Ishikawa (cell line): Measurements from ENCODE around the gene CDK1.

ENCODE experiments used
- CEBPB ChIP-seq: IDR thresholded peaks from 2 replicates; pipeline ENCODE4 v1.6.1; 2012
- CREB1 ChIP-seq: IDR thresholded peaks from 2 replicates; pipeline ENCODE4 v1.6.1; 2012; ENCODE audit warnings: low read depth
- EGR1 ChIP-seq: IDR thresholded peaks from 2 replicates; pipeline ENCODE4 v1.6.1; 2012
- EP300 ChIP-seq: IDR thresholded peaks from 2 replicates; pipeline ENCODE4 v1.6.1; 2012; ENCODE audit warnings: borderline replicate concordance
- FOXM1 ChIP-seq: IDR thresholded peaks from 2 replicates; pipeline ENCODE4 v1.6.1; 2012; ENCODE audit warnings: low read depth, borderline replicate concordance
- NFIC ChIP-seq: IDR thresholded peaks from 2 replicates; pipeline ENCODE4 v1.6.1; 2012
- RAD21 ChIP-seq: IDR thresholded peaks from 2 replicates; pipeline ENCODE4 v1.6.1; 2012; ENCODE audit warnings: low read depth
- TAF1 ChIP-seq: IDR thresholded peaks from 2 replicates; pipeline ENCODE4 v1.6.1; 2012; ENCODE audit warnings: low read depth, mild to moderate bottlenecking
- TCF12 ChIP-seq: IDR thresholded peaks from 2 replicates; pipeline ENCODE4 v1.6.1; 2012; ENCODE audit warnings: low read depth
- TEAD4 ChIP-seq: IDR thresholded peaks from 2 replicates; pipeline ENCODE4 v1.6.1; 2012
- YY1 ChIP-seq: IDR thresholded peaks from 2 replicates; pipeline ENCODE4 v1.6.1; 2012; ENCODE audit warnings: low read depth
- ZBTB7A ChIP-seq: IDR thresholded peaks from 2 replicates; pipeline ENCODE4 v1.6.1; 2012; ENCODE audit warnings: low read depth
- TF ChIP-seq, protein P1 (sequence below): IDR thresholded peaks from 2 replicates; pipeline ENCODE4 v1.6.1; 2012
- TF ChIP-seq, protein P2 (sequence below): IDR thresholded peaks from 2 replicates; pipeline ENCODE4 v1.6.1; 2012
- TF ChIP-seq, protein P3 (sequence below): IDR thresholded peaks from 2 replicates; pipeline ENCODE4 v1.6.1; 2012; ENCODE audit warnings: low read depth, mild to moderate bottlenecking

CDK1 gene

DNA sequence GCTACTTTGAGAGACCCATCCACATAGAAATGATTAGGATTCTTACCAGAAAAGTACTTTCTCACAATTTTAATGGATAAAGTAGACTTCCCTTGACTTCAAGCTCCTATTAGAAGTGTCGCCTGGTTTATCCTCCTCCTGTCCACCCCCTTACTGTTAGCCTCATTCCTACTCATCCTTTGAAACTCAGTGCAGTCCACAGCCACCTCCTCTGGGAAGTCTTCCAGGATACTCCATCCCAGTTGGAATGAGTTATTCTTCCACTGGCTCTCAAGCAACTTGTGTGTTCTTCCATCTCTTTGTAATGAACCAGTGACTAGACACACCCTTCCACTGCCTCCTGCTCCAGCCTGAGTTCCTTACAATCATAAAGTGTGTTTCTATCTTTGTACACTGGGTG, 25.1 kb upstream of the CDK1 start:
- TF ChIP-seq ZBTB7A = no peak
- no peak for TF ChIP-seq TAF1
- no peak for TF ChIP-seq YY1
- TF ChIP-seq, protein P1, sequence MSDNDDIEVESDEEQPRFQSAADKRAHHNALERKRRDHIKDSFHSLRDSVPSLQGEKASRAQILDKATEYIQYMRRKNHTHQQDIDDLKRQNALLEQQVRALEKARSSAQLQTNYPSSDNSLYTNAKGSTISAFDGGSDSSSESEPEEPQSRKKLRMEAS = no peak
- TF ChIP-seq EP300 = no peak
- no peak for TF ChIP-seq EGR1

DNA sequence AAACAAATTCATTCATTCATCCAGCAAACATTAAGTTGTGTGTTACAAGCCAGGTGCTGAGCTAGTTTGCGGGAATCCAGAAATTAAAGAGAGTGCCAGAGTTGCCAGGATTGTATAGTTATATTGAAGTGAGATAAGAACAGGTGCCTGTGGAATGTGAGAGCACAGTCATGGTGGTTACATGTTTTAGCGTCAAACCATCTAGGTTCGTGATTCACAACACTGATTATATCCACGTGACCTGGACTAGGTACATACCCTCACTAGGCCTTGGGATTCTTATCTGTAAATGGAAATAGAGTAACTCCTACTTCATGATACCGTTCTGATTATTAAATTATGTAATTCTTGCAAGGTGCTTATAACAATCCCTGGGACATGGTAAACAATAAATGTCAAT, 24.5 kb upstream of the CDK1 start:
- TF ChIP-seq YY1 (no peak), FOXM1 (no peak), NFIC (no peak), TAF1 (no peak), CEBPB (no peak), EGR1 (no peak), TCF12 (no peak), ZBTB7A (no peak), CREB1 (no peak), RAD21 (no peak), TEAD4 (no peak), EP300 (no peak)
- TF ChIP-seq, protein P2, sequence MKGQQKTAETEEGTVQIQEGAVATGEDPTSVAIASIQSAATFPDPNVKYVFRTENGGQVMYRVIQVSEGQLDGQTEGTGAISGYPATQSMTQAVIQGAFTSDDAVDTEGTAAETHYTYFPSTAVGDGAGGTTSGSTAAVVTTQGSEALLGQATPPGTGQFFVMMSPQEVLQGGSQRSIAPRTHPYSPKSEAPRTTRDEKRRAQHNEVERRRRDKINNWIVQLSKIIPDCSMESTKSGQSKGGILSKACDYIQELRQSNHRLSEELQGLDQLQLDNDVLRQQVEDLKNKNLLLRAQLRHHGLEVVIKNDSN = no peak
- TF ChIP-seq, protein P1 = no peak
- TF ChIP-seq, protein P3, sequence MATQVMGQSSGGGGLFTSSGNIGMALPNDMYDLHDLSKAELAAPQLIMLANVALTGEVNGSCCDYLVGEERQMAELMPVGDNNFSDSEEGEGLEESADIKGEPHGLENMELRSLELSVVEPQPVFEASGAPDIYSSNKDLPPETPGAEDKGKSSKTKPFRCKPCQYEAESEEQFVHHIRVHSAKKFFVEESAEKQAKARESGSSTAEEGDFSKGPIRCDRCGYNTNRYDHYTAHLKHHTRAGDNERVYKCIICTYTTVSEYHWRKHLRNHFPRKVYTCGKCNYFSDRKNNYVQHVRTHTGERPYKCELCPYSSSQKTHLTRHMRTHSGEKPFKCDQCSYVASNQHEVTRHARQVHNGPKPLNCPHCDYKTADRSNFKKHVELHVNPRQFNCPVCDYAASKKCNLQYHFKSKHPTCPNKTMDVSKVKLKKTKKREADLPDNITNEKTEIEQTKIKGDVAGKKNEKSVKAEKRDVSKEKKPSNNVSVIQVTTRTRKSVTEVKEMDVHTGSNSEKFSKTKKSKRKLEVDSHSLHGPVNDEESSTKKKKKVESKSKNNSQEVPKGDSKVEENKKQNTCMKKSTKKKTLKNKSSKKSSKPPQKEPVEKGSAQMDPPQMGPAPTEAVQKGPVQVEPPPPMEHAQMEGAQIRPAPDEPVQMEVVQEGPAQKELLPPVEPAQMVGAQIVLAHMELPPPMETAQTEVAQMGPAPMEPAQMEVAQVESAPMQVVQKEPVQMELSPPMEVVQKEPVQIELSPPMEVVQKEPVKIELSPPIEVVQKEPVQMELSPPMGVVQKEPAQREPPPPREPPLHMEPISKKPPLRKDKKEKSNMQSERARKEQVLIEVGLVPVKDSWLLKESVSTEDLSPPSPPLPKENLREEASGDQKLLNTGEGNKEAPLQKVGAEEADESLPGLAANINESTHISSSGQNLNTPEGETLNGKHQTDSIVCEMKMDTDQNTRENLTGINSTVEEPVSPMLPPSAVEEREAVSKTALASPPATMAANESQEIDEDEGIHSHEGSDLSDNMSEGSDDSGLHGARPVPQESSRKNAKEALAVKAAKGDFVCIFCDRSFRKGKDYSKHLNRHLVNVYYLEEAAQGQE = no peak

DNA sequence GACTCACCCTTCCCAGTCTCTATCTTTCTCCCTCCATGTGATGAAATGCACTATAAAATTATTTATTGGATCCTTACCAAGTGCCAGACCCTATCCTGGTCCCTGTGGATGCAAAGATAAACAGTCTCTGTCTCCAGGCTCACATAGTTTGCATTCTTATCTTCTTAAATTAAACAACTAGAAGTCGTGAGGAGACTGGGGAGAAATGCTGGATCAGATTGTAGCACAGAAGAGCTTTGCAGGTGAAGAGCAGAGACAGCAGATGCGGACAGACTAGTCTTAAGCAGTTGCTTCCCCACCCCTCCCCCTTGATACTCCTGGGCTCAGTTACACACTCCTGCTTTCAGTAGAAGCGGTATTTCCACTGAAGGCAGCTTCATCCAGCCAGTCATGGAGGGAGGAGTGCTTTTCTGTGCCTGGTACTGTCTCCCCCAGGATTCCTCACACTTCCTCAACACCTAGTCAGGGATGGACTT, 20.8 kb upstream of the CDK1 start:
- TF ChIP-seq FOXM1 = no peak
- no peak for TF ChIP-seq EP300

DNA sequence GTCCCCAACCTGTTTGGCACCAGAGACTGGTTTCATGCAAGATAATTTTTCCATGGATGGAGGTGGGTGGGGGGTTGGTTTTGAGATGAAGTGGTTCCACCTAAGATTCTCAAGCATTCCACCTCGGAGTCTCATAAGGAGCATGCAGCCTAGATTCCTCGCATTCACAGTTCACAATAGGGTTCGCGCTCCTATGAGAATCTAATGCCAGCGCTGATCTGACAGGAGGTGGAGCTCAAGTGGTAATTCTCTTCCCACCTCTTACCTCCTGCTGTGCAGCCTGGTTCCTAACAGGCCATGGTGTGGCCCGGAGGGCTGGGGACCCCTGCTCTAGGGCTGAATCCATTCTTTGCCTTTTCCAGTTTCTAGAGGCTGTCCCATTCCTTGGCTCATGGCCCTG, 19.1 kb upstream of the CDK1 start:
- TF ChIP-seq, protein P3 = no peak
- no peak for TF ChIP-seq YY1
- TF ChIP-seq RAD21 = no peak
- TF ChIP-seq CREB1 = no peak
- TF ChIP-seq TAF1 = no peak
- no peak for TF ChIP-seq ZBTB7A
- no peak for TF ChIP-seq EP300
- no peak for TF ChIP-seq TEAD4
- no peak for TF ChIP-seq EGR1
- no peak for TF ChIP-seq CEBPB
- TF ChIP-seq FOXM1 = no peak
- no peak for TF ChIP-seq NFIC
- TF ChIP-seq, protein P2 = no peak
- TF ChIP-seq TCF12 = no peak
- TF ChIP-seq, protein P1 = no peak

DNA sequence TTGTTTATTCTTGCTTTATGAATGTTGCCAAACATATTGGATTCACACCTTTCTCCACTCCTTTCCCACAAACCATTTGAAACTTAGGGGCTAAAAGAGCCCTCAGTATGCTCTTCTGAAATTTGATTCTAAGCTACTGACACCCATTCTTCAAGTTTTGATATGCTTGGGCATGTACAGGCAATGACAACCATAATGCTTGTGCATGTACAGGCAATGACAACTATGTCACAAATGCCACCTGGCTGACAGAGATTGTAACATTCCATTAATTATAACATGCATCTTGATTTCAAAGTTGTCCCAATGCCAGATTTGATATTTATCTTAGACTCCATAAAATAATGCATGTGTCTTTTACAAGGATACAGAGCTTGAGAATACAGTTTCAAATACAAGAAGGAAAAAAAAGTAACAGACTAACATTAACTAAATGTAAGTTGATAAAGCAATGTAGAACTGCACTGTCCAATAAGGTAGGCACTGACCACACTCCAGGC, 17.5 kb upstream of the CDK1 start:
- TF ChIP-seq, protein P2 = no peak
- no peak for TF ChIP-seq EGR1

DNA sequence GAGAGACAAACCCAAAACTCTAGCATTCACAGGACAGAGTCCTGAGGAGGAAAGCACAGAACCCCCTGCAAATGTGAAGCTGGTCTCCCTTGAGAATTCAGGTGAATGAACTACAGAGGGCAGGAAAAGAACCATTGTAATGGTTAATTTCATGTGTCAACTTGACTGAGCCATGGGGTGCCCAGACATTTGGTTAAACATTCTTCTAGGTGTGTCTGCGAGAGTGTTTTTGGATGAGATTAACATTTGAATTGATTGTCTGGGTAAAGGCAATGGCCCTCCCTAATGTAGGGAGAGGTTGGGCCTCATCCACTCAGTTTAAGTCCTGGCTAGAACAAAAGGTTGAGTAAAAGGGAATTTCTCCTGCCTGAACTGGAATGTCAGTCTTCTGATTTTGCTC, 15.7 kb upstream of the CDK1 start:
- TF ChIP-seq TEAD4 (no peak), TAF1 (no peak), NFIC (no peak), CREB1 (no peak), EP300 (no peak), RAD21 (no peak), YY1 (no peak), TCF12 (no peak), EGR1 (no peak)
- TF ChIP-seq, protein P1 = no peak
- TF ChIP-seq, protein P2 = no peak
